NCI-H69 (cell line): ENCODE measurements around the gene KRT1.
A peak's percentile ranks its signal among the peaks of the same experiment; 100 is the strongest.
"Not testable (repeated sequence)": the region's sequence is repeated elsewhere in the genome, so short reads cannot be mapped to it uniquely, and the experiment has no call there.

Experiments used
- DNase-seq: peaks from one replicate; lab custom pipeline; 2025; lab: John Stamatoyannopoulos, UW

KRT1 gene

DNA sequence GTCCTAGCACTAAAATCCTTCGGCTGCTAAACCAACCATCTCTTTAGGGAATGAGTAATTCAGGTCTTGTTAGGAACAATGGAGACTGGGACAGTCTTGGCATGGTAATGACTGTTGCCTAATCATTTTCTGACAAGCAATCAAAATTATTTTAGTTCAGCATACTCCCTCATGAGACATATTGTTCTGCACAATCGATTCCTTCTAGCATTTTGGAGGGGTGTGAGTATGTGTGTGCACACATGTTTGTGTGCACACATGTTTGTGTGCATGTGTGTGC, 2.1 kb upstream of the KRT1 start:
- DNase-seq: no peak

- no peak for DNase-seq
These were observed 1.5 kb upstream of the KRT1 start for GRCh38 chr12:52681526-52682380.

DNA sequence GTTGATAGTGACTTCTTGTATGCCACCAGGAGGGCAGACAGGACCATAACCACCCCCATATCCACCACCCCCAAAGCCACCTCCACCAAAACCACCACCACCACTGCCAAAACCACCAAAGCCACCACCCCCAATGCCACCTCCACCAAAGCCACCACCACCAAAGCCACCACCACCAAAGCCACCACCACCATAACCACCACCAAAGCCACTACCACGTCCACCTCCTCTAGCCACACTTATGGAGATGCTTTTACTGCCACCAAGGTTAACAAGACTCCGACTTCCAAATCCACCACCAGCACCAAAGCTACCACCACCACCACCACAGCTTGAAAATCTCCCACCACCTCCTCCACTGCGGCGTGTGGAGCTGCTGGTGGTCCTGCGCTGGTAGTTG, 332 bp downstream of the KRT1 start:
- no peak for DNase-seq

DNA sequence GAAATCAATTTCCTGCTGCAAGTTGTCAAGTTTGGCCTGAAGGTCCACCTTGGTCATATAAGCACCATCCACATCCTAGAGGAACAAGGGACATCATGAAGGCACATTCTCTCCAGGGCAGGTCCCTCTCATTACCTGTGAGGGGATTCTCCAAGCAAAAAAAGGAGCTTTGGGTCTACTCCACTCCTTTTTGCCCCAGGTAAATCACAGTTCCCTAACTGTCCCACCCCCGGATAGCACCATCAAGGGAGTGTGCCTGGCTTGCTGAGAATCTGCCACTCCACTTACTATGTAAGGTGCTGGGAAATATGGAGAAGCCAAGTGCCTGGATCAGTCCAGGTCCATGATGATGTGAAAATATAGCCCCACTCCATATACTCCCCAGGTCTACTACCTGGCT, 2.5 kb downstream of the KRT1 start:
- no peak for DNase-seq

DNA sequence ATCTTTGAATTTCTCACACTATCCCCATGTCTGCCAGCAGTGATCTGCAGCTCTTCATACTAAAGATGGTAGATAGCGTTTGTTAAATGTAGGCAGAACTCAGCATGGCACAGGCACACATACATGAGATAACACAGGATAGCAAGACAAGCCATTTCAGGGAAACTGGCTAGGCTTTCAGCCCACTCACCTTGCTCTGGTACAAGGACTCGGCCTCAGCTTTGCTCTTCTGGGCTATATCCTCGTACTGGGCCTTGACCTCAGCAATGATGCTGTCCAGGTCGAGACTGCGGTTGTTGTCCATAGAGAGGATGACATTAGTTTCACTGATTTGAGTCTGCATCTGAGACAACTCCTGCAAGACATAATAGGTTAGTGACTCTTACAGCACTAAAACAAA, 3.1 kb downstream of the KRT1 start:
- DNase-seq: no peak

DNA sequence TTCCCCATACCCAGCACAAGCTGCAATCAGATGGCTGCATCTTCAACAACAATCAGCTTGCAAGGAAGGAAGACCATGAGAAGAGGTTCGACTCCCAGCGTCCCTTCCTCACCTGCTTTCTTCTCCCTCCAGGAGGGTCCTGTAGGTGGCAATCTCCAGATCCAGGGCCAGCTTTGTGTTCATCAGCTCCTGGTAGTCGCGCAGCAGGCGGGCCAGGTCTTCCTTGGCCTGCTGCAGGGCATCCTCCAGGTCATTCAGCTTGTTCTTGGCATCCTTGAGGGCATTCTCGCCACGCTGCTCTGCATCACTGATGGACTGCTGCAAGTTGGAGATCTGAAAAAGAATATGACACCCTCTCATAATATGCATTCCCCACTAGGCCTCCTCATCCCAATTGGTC, 4.0 kb downstream of the KRT1 start:
- no peak for DNase-seq

- no peak for DNase-seq
These were observed 4.9 kb downstream of the KRT1 start for GRCh38 chr12:52675301-52675701.

DNA sequence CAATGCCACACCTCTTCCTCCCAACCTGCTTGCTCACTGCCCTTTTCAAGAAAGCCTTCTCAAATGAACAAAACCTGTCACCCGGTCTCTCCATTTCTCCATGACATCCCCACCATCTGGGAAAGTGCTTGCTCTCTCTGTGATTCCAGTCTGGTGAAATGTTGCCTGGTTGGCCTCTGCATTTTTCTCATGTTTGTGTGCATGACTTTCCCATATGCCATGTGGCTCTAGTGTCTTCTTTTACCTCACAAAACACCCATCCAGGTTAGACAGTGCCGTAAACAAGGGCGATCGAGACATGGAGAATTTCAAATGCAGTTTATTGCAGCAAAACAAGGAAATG, 5.8 kb downstream of the KRT1 start:
- no peak for DNase-seq

- no peak for DNase-seq
These were observed 6.3 kb downstream of the KRT1 start for GRCh38 chr12:52673713-52674432.

GRCh38 chr12:52673217-52673616, 7.0 kb downstream of the KRT1 start:
- DNase-seq: no peak

GRCh38 chr12:52672321-52672933, 7.8 kb downstream of the KRT1 start:
- DNase-seq: no peak

GRCh38 chr12:52670961-52671360, 9.2 kb downstream of the KRT1 start:
- DNase-seq: no peak

DNA sequence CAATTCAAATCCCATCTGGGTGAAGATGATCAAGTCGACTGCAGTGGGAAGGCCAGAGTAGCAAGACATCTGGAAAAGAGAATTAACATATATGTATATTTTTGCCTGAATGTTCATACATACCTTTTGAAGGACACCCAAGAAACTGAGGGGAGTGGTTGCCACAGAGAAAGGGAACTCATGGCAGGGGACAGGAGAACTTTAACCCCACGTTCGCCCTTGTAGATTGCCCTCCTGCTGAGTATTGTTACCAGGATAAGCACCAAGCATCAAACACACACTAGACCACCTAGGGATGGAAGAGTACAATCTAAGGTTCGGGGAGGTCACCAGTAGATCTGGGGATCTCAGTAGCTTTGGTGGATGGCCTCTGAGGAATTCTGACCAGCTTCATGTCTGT, 9.7 kb downstream of the KRT1 start:
- no peak for DNase-seq

- not testable (repeated sequence) for DNase-seq
These were observed 10.3 kb downstream of the KRT1 start for GRCh38 chr12:52669941-52670340.

DNA sequence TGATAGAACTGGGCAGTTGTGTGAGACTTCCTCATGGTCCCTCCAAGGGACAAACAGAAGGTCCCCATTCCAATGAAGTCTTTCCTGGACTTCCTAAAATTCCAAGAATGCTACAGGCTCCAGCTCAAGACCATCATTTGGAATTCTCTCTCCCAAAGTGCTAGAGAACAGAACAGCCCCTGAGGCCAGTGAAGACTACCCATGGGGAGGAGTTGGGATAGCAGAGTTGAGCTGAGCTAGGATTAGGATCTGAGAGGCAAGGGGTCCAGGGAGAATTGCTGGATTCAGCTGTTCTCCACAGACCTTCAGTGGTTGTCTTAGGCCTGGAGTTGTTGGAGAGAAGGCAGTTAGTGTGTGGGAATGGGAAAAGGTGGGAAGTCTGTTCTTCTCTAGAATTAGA, 10.8 kb downstream of the KRT1 start:
- DNase-seq: no peak

GRCh38 chr12:52667931-52668330, 12.3 kb downstream of the KRT1 start:
- DNase-seq: no peak

- DNase-seq: peak; percentile 26
These were observed 12.7 kb downstream of the KRT1 start for GRCh38 chr12:52667509-52667908.

- no peak for DNase-seq
These were observed 13.7 kb downstream of the KRT1 start for GRCh38 chr12:52666471-52666870.

GRCh38 chr12:52663420-52663819, 16.8 kb downstream of the KRT1 start:
- DNase-seq: no peak

- no peak for DNase-seq
These were observed 17.3 kb downstream of the KRT1 start for GRCh38 chr12:52662918-52663229.

GRCh38 chr12:52662093-52662917, 17.9 kb downstream of the KRT1 start:
- no peak for DNase-seq

DNA sequence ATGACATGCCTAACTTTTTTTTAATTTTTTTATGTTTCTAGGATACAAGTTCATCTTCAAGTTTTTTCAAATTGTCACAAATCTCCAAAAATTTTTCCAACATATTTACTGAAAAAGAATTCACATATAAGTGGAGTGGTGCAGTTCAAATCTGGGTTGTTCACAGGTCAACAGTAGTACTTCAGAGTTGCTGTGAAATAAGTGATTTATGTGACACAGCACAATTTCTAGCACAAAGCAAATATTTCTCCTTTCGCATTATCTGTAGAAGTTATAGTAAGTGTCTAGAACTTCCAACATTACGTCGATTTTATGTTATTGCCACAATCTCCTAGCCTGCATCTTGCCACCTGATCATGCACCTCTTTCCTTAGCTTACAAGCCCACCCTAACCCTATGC, 18.5 kb downstream of the KRT1 start:
- no peak for DNase-seq
